SK-N-SH (cell line): ENCODE measurements around the gene THTPA. TPM values are rescaled to one million over a fixed set of nuclear protein-coding genes. Genes with fewer than 3 reads are reported as not detected.

Experiments used
- CTCF ChIA-PET: fragments of 300-600, 350-600 bp; formaldehyde crosslinking; extraction: SDS; loops from one replicate; lab custom pipeline; 2021; lab: Yijun Ruan, JAX
- POLR2A ChIA-PET: fragments of 350-600 bp; sonication (Branson Sonifier 250); formaldehyde crosslinking; extraction: SDS; loops from one replicate; lab custom pipeline; 2020; ENCODE audit warnings: antibody characterized with exemption, inconsistent platforms; lab: Yijun Ruan, JAX
- DNase-seq: peaks from one replicate; pipeline ENCODE4 v3.0.0; 2012
- H2AFZ ChIP-seq: fragments of 200-600 bp; sonication (generic); 2 replicates; pipeline ENCODE4 v1.8.1; 2016; ENCODE audit warnings: antibody characterized with exemption, mild to moderate bottlenecking, low read depth
- H3F3A ChIP-seq: fragments of 200-600 bp; sonication (generic); replicated peaks from 2 replicates; pipeline ENCODE3; 2016; ENCODE audit warnings: antibody characterized with exemption, mild to moderate bottlenecking; ENCODE audit not compliant: insufficient read depth
- H3K27ac ChIP-seq, 2 experiments: fragments of 200-500 bp in 1 of 2; fragments of 200-600 bp in 1 of 2; sonication (Bioruptor generic) in 1 of 2; sonication (generic), shearing (Covaris generic) in 1 of 2; 2 replicates each; pipeline versions ENCODE4 v1.5.1 to v1.6.1; 2014 to 2016; ENCODE audit warnings: low read depth in 2 of 2, inconsistent platforms in 1 of 2, low read length in 1 of 2, mild to moderate bottlenecking in 1 of 2, mixed read lengths in 1 of 2
- H3K27me3 ChIP-seq: fragments of 200-600 bp; sonication (generic), shearing (Covaris generic); 2 replicates; pipeline ENCODE4 v1.6.1; 2016; ENCODE audit warnings: mixed run types; ENCODE audit not compliant: insufficient read depth
- H3K36me3 ChIP-seq, 2 experiments: fragments of 200-500 bp in 1 of 2; fragments of 200-600 bp in 1 of 2; sonication (Bioruptor generic) in 1 of 2; sonication (generic) in 1 of 2; replicated peaks in 1 of 2; 2 replicates each; pipeline versions ENCODE3 to v1.5.1; 2014 to 2016; ENCODE audit warnings: low read length in 1 of 2, mild to moderate bottlenecking in 1 of 2; ENCODE audit not compliant: insufficient read depth in 2 of 2, control insufficient read depth in 1 of 2
- H3K4me1 ChIP-seq, 2 experiments: fragments of 200-500 bp in 1 of 2; fragments of 200-600 bp in 1 of 2; sonication (Bioruptor generic) in 1 of 2; sonication (generic), shearing (Covaris generic) in 1 of 2; 2 replicates each; pipeline versions ENCODE4 v1.5.1 to v1.6.1; 2014 to 2016; ENCODE audit warnings: low read depth in 1 of 2, low read length in 1 of 2, mixed run types in 1 of 2; ENCODE audit not compliant: insufficient read depth in 2 of 2, control insufficient read depth in 1 of 2
- H3K4me2 ChIP-seq: fragments of 200-600 bp; sonication (generic), shearing (Covaris generic); 2 replicates; pipeline ENCODE4 v1.6.1; 2017; ENCODE audit warnings: mixed run types
- H3K4me3 ChIP-seq, 2 experiments: fragments of 200-500 bp in 1 of 2; fragments of 200-600 bp in 1 of 2; sonication (Bioruptor generic) in 1 of 2; sonication (generic), shearing (Covaris generic) in 1 of 2; 2 replicates each; pipeline versions ENCODE4 v1.5.1 to v1.8.1; 2014 to 2016; ENCODE audit warnings: low read depth in 2 of 2, inconsistent platforms in 1 of 2, low read length in 1 of 2, mild to moderate bottlenecking in 1 of 2, mixed read lengths in 1 of 2, moderate library complexity in 1 of 2
- H3K79me2 ChIP-seq: fragments of 200-600 bp; sonication (generic); 2 replicates; pipeline ENCODE4 v1.8.1; 2017; ENCODE audit warnings: mild to moderate bottlenecking; ENCODE audit not compliant: insufficient read depth
- H3K9ac ChIP-seq: fragments of 200-600 bp; sonication (generic); 2 replicates; pipeline ENCODE4 v1.6.1; 2017; ENCODE audit warnings: mixed run types
- H3K9me2 ChIP-seq: fragments of 200-600 bp; sonication (generic); 2 replicates; pipeline ENCODE4 v1.6.1; 2017; ENCODE audit warnings: mixed run types
- H3K9me3 ChIP-seq: fragments of 200-600 bp; sonication (generic); 2 replicates; pipeline ENCODE4 v1.6.1; 2017; ENCODE audit warnings: mixed run types, mild to moderate bottlenecking, moderate library complexity
- H4K20me1 ChIP-seq: fragments of 200-600 bp; sonication (generic); 2 replicates; pipeline ENCODE4 v1.6.1; 2017; ENCODE audit warnings: mild to moderate bottlenecking, mixed run types; ENCODE audit not compliant: insufficient read depth
- CHD2 ChIP-seq: fragments of 150-350 bp; IDR thresholded peaks from 2 replicates; pipeline ENCODE4 v1.6.1; 2018; ENCODE audit warnings: low read length; ENCODE audit not compliant: partially characterized antibody
- ELF1 ChIP-seq: IDR thresholded peaks from 2 replicates; pipeline ENCODE4 v1.4.0; 2012
- EP300 ChIP-seq, 2 experiments: IDR thresholded peaks; 2 replicates each; pipeline versions ENCODE4 v1.4.0 to v1.6.1; 2012; ENCODE audit warnings: borderline replicate concordance in 1 of 2, low read depth in 1 of 2, low read length in 1 of 2
- EZH2phosphoT487 ChIP-seq: fragments of 200-600 bp; sonication (generic); IDR thresholded peaks from 2 replicates; pipeline ENCODE4 v1.6.1; 2017; ENCODE audit warnings: low read depth, mixed run types, mild to moderate bottlenecking, antibody characterized with exemption, moderate library complexity, borderline replicate concordance
- FOXM1 ChIP-seq: IDR thresholded peaks from 2 replicates; pipeline ENCODE4 v1.4.0; 2012; ENCODE audit warnings: low read depth, mild to moderate bottlenecking
- GATA2 ChIP-seq: sonication (generic); formaldehyde crosslinking; IDR thresholded peaks from 2 replicates; pipeline ENCODE4 v1.5.0; 2020; ENCODE audit warnings: mild to moderate bottlenecking, missing genetic modification reagents
- JUND ChIP-seq: IDR thresholded peaks from 2 replicates; pipeline ENCODE4 v1.4.0; 2012
- MEF2A ChIP-seq: IDR thresholded peaks from 2 replicates; pipeline ENCODE4 v1.4.0; 2012; ENCODE audit warnings: low read depth, borderline replicate concordance
- MXI1 ChIP-seq: IDR thresholded peaks from 2 replicates; pipeline ENCODE4 v1.6.1; 2012; ENCODE audit warnings: mild to moderate bottlenecking, low read depth, low read length, improper control_type of control experiment
- NFIC ChIP-seq: IDR thresholded peaks from 2 replicates; pipeline ENCODE4 v1.4.0; 2012; ENCODE audit warnings: borderline replicate concordance
- NRF1 ChIP-seq: IDR thresholded peaks from 2 replicates; pipeline ENCODE4 v1.6.1; 2012; ENCODE audit warnings: low read depth, mild to moderate bottlenecking, low read length
- POLR2AphosphoS5 ChIP-seq: IDR thresholded peaks from 2 replicates; pipeline ENCODE4 v1.6.1; 2012; ENCODE audit warnings: low read depth, low read length
- RAD21 ChIP-seq: IDR thresholded peaks from 2 replicates; pipeline ENCODE4 v1.6.1; 2012; ENCODE audit warnings: mild to moderate bottlenecking, low read length
- RCOR1 ChIP-seq: fragments of 150-350 bp; IDR thresholded peaks from 2 replicates; pipeline ENCODE4 v1.6.1; 2017; ENCODE audit warnings: antibody characterized with exemption, low read length
- RXRA ChIP-seq: IDR thresholded peaks from 2 replicates; pipeline ENCODE4 v1.4.0; 2012; ENCODE audit warnings: low read depth, mild to moderate bottlenecking, borderline replicate concordance
- SIN3A ChIP-seq: IDR thresholded peaks from 2 replicates; pipeline ENCODE4 v1.6.1; 2012; ENCODE audit warnings: low read depth, mild to moderate bottlenecking, low read length, moderate library complexity, borderline replicate concordance
- TAF1 ChIP-seq: IDR thresholded peaks from 2 replicates; pipeline ENCODE4 v1.6.1; 2012; ENCODE audit warnings: low read depth, mild to moderate bottlenecking, low read length, moderate library complexity, borderline replicate concordance
- TCF12 ChIP-seq: IDR thresholded peaks from 2 replicates; pipeline ENCODE4 v1.4.0; 2012
- TEAD4 ChIP-seq: IDR thresholded peaks from 2 replicates; pipeline ENCODE4 v1.4.0; 2012; ENCODE audit warnings: mild to moderate bottlenecking, borderline replicate concordance; ENCODE audit not compliant: insufficient read depth
- WGBS: methylation state at CpG from one replicate; pipeline ENCODE4 v1.1.6; 2017; ENCODE audit warnings: low lambda C conversion rate; 5-methylcytosine and 5-hydroxymethylcytosine counted together
- polyA plus RNA-seq, 3 experiments: library from polyadenylated mRNA; depleted of rRNA; stranded (reverse); fragments of >200 nt; gene quantifications; 2 replicates each; pipeline ENCODE4 v1.2.3, GENCODE V29; 2012
- TF ChIP-seq, protein P1 (sequence below): IDR thresholded peaks from 2 replicates; pipeline ENCODE4 v1.4.0; 2012; ENCODE audit warnings: low read depth
- TF ChIP-seq, protein P2 (sequence below): IDR thresholded peaks from 2 replicates; pipeline ENCODE4 v1.6.1; 2012; ENCODE audit warnings: mild to moderate bottlenecking, low read depth, low read length, moderate library complexity
- TF ChIP-seq, protein P3 (sequence below): fragments of 150-350 bp; IDR thresholded peaks from 2 replicates; pipeline ENCODE4 v1.6.1; 2016; ENCODE audit warnings: mild to moderate bottlenecking, low read depth, low read length
- TF ChIP-seq, protein P4 (sequence below): IDR thresholded peaks from 2 replicates; pipeline ENCODE4; 2012
- TF ChIP-seq, protein P5 (sequence below): IDR thresholded peaks from 2 replicates; pipeline ENCODE4 v1.4.0; 2012; ENCODE audit warnings: low read depth, borderline replicate concordance

The THTPA gene
- polyA plus RNA-seq, 1 of the 3 experiments (the other 2 are of a cell fraction): 16.3 TPM

DNA sequence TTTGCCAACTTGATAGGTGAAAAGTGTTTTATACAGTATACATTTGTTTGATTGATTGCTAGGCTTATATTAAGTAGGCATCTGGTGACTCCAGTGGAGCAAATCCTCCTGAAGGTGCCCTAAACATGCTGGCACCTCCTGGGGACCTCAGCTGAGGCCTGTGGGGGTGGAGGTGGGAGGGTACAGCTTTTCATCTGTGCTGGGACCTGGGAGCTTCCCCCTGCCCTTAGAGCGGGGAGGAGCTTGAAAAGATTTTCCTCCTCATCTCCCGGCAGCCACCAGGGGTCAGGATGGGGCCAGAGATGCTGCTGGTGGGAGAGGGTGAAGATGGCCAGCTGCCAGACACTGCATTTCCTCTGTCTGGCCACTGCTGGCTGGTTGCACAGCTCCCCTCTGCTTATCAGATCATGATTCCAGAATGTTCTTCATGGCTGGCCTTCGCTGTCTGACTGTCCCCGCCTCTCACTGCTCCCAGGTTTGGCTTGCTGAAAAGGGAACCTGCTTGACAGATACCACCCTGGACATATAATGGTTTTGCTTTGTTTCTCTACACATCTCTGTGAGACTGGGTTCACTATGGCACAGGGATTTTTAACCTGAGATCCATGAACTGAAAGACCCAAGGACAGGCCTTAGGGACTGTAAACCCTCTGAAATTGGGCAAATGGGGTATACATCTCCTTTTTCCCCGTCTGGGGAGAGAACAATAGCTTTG, 33.0 kb downstream of the THTPA start:
- Histone ChIP-seq H4K20me1 (no peaks in the 10 kb centered on the region), H3F3A (no peaks in the 10 kb centered on the region), H2AFZ (peak overlapping the region; percentile 82), H3K27ac (peak overlapping the region in 1 of 2 experiments; percentile 90; a peak in 2 of 4 replicates), H3K9me3 (no peaks in the 10 kb centered on the region), H3K4me2 (0 out of 2 replicates have a peak overlapping the region, but pooled peaks have one; percentile 51), H3K4me1 (peaks cover 6 to 7% of the 10 kb centered on the region in 2 experiments; a peak in 3 of 4 replicates), H3K4me3 (no peak overlapping the region; a peak in 1 of 4 replicates), H3K79me2 (no peaks in the 10 kb centered on the region), H3K27me3 (no peaks in the 10 kb centered on the region), H3K9ac (no peak overlapping the region), H3K36me3 (no peaks in the 10 kb centered on the region), H3K9me2 (no peaks in the 10 kb centered on the region)
- ChIA-PET CTCF (interaction anchor here (0.5 to 3.6 kb wide), 55 partner anchors 9 to 526 kb away, joined by 3 to 45 read pairs (median 4); partner anchors contain the start of genes AP1G2, CARMIL3, DCAF11 and DHRS4), POLR2A (interaction anchor here (0.9 to 1.9 kb wide), 3 partner anchors 10 to 464 kb away, joined by 3 to 8 read pairs (median 4); partner anchors contain the start of gene JPH4)
- WGBS: 7% methylated on average over 5 of the region's 5 CpGs
- peak; percentile 94 for DNase-seq
- TF ChIP-seq TEAD4: no peak
- TF ChIP-seq JUND: no peak
- TF ChIP-seq NFIC: peak; percentile 90
- TF ChIP-seq SIN3A: no peak
- TF ChIP-seq TCF12: peak; percentile 23; the same call in 1 of the 2 replicates
- TF ChIP-seq, protein P1, sequence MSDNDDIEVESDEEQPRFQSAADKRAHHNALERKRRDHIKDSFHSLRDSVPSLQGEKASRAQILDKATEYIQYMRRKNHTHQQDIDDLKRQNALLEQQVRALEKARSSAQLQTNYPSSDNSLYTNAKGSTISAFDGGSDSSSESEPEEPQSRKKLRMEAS: peak; percentile 68
- peak; percentile 66 for TF ChIP-seq MXI1
- TF ChIP-seq, protein P2, sequence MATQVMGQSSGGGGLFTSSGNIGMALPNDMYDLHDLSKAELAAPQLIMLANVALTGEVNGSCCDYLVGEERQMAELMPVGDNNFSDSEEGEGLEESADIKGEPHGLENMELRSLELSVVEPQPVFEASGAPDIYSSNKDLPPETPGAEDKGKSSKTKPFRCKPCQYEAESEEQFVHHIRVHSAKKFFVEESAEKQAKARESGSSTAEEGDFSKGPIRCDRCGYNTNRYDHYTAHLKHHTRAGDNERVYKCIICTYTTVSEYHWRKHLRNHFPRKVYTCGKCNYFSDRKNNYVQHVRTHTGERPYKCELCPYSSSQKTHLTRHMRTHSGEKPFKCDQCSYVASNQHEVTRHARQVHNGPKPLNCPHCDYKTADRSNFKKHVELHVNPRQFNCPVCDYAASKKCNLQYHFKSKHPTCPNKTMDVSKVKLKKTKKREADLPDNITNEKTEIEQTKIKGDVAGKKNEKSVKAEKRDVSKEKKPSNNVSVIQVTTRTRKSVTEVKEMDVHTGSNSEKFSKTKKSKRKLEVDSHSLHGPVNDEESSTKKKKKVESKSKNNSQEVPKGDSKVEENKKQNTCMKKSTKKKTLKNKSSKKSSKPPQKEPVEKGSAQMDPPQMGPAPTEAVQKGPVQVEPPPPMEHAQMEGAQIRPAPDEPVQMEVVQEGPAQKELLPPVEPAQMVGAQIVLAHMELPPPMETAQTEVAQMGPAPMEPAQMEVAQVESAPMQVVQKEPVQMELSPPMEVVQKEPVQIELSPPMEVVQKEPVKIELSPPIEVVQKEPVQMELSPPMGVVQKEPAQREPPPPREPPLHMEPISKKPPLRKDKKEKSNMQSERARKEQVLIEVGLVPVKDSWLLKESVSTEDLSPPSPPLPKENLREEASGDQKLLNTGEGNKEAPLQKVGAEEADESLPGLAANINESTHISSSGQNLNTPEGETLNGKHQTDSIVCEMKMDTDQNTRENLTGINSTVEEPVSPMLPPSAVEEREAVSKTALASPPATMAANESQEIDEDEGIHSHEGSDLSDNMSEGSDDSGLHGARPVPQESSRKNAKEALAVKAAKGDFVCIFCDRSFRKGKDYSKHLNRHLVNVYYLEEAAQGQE: no peak
- TF ChIP-seq RCOR1: no peak
- no peak for TF ChIP-seq ELF1
- TF ChIP-seq EP300 (IDR thresholded peaks at IDR 0.05; ENCODE audit: borderline replicate concordance in 1 of 2, low read depth in 1 of 2, low read length in 1 of 2): peak in 1 of 2 experiments; percentile 83; a peak in 2 of 4 replicates
- TF ChIP-seq RXRA: no peak
- TF ChIP-seq FOXM1: no peak
- TF ChIP-seq, protein P3, sequence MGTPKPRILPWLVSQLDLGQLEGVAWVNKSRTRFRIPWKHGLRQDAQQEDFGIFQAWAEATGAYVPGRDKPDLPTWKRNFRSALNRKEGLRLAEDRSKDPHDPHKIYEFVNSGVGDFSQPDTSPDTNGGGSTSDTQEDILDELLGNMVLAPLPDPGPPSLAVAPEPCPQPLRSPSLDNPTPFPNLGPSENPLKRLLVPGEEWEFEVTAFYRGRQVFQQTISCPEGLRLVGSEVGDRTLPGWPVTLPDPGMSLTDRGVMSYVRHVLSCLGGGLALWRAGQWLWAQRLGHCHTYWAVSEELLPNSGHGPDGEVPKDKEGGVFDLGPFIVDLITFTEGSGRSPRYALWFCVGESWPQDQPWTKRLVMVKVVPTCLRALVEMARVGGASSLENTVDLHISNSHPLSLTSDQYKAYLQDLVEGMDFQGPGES: no peak
- TF ChIP-seq RAD21: peak; percentile 98
- TF ChIP-seq POLR2AphosphoS5: 0 out of 2 replicates have a peak, but pooled peaks have one; percentile 17
- no peak for TF ChIP-seq TAF1
- peak; percentile 95 for TF ChIP-seq GATA2 (CRISPR knock-in tag)
- no peak for TF ChIP-seq NRF1
- TF ChIP-seq, protein P4, sequence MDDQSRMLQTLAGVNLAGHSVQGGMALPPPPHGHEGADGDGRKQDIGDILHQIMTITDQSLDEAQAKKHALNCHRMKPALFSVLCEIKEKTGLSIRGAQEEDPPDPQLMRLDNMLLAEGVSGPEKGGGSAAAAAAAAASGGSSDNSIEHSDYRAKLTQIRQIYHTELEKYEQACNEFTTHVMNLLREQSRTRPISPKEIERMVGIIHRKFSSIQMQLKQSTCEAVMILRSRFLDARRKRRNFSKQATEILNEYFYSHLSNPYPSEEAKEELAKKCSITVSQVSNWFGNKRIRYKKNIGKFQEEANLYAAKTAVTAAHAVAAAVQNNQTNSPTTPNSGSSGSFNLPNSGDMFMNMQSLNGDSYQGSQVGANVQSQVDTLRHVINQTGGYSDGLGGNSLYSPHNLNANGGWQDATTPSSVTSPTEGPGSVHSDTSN: no peak
- no peak for TF ChIP-seq EZH2phosphoT487
- TF ChIP-seq, protein P5, sequence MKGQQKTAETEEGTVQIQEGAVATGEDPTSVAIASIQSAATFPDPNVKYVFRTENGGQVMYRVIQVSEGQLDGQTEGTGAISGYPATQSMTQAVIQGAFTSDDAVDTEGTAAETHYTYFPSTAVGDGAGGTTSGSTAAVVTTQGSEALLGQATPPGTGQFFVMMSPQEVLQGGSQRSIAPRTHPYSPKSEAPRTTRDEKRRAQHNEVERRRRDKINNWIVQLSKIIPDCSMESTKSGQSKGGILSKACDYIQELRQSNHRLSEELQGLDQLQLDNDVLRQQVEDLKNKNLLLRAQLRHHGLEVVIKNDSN: no peak
- no peak for TF ChIP-seq CHD2
- no peak for TF ChIP-seq MEF2A
